ENCODE results near the gene SLC25A52.
"Not testable (repeated sequence)": the region's sequence is repeated elsewhere in the genome, so short reads cannot be mapped to it uniquely, and the experiment has no call there.

The SLC25A52 gene

GRCh38 chr18:31760695-31761094 is at the start of gene SLC25A52:
Gene SLC25A52 (minus strand): TSS chr18:31760880. CDS start chr18:31760661, 219 bp downstream.
- DNase-seq (ENCODE audit: low spot score): no peak

DNA sequence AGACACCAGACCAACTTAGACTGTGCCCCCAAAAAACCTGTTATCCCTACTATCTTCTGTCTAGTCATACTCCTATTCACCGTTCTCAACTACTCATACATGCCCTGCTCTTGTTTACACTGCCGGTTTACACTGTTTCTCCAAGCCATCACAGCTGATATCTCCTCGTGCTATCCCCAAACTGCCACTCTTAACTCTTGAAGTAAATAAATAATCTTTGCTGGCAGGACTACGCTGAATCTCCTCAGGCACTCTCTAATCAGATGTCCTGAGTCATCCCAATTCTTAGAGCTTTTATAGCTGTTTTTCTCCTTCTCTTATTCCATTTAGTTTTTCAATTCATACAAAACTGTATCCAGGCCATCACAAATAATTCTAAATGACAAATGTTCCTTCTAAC is 48.4 kb upstream of the SLC25A52 start:
- DNase-seq (ENCODE audit: low spot score): not testable (repeated sequence)

DNA sequence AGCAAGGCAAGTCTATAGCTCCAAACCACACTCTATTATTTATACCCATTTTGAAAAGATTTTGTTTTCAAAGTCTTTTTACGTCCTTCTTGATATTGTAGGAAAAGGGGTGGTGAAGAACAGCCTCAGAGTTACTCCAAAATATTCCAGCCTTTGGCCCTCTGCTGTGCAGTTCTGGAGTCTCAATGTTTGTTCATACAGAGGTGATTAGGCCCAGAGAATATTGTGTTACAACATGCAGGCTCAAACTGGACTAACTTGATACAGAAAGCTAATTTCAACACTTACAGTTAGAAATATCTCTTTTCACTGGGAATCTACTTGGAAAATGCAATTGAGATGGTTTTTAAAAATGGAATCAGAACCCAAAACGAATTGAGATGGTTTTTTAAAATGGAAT is 40.4 kb upstream of the SLC25A52 start:
- DNase-seq (ENCODE audit: low spot score): no peak

GRCh38 chr18:31799257-31799656 is 38.6 kb upstream of the SLC25A52 start:
- DNase-seq (ENCODE audit: low spot score): not testable (repeated sequence)

DNA sequence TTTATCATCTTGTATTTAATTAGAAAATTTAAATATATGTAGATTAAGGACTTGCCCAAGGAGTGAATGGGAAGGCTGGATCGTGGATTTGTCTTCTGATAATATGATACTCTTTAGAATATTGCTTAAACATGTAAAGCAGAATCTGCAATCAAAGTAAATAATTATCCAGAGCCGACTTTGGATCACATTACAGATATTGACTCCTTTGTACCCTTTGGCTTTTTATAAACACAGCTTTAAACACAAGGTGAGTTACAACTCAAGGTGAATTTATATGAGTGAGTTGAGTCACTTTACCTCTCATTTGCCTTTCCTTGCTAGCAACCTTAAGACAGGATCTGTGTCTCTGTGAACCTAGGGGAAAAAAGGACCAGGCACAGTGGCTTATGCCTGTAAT is 37.7 kb upstream of the SLC25A52 start:
- no peak for DNase-seq (ENCODE audit: low spot score)

GRCh38 chr18:31795747-31796146 is 35.1 kb upstream of the SLC25A52 start:
- DNase-seq (ENCODE audit: low spot score): no peak

DNA sequence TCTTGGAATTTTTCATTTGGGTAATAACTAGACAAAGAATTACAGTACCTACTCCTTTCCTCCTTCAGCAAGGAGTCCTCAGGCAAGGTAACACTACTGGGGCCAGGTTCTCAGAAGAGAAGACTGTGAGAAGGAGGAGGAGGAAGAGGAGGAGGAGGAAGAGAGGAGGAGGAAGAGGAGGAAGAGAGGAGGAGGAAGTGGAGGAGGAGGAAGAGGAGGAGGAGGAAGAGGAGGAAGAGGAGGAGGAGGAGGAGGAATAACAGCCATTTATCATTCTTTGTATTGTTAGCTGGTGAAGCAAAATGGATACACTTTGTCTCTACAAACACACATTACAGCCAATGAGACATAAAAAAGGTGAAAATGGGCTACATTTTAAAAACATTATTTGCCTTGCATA is 32.9 kb upstream of the SLC25A52 start:
- no peak for DNase-seq (ENCODE audit: low spot score)

DNA sequence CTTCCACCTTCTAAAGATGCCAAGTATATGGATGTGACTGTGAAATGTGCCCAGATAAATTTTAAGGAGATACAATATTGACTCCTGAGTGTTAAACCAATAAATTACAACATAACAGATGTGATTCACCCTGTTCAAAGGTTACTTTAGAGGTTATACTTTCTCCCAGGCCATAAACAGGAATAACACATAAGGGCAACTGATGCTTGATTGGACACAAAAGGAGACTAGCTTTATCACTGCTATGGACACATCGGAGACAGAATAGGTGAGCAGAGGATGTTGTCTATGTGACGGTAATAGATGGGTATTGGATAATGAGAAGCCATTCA is 31.9 kb upstream of the SLC25A52 start:
- no peak for DNase-seq (ENCODE audit: low spot score)

- DNase-seq (ENCODE audit: low spot score): no peak
Observed at GRCh38 chr18:31791817-31792579, 31.3 kb upstream of the SLC25A52 start.

DNA sequence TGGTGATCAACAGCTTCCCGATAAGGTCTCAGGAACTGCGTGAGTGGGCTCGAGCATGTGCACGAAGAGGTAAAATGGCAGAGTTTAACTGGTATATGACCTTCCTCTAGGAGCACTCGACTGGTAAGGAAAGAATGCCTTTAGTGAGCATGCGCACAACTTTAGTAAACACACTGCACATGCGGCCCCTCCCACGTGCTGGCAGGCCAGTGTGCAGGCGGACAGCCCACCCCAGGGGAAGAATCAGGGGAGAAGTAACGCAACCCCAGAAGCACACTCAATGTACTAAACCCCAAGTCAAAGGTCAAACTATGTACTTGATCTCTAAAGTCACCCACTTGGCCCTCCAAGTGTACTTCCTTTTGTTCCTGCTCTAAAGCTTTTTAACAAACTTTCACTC is 28.7 kb upstream of the SLC25A52 start:
- DNase-seq (ENCODE audit: low spot score): no peak

GRCh38 chr18:31783059-31783458 is 22.4 kb upstream of the SLC25A52 start:
- no peak for DNase-seq (ENCODE audit: low spot score)

GRCh38 chr18:31778391-31778950 is 17.8 kb upstream of the SLC25A52 start:
- no peak for DNase-seq (ENCODE audit: low spot score)

- DNase-seq (ENCODE audit: low spot score): no peak
Observed at GRCh38 chr18:31776093-31776492, 15.4 kb upstream of the SLC25A52 start.

DNA sequence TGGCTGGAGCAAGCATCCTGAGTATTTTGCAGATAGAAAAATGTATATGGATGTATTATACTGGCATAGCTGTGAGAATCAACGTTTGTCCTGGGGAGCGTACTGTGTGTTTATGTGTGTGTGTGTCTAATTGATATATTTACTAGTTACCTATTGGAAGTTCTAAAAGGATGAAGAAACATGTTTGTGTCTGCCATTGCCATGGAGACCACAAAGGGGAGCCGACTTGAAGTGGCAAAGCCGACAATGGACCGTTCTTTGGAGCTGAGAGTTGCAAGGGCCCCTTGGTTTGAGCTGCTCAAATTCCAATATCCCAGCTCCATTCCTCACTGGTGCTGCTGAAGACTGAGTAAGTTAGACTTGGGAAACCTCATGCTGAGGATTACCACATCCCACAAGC is 14.3 kb upstream of the SLC25A52 start:
- no peak for DNase-seq (ENCODE audit: low spot score)

DNA sequence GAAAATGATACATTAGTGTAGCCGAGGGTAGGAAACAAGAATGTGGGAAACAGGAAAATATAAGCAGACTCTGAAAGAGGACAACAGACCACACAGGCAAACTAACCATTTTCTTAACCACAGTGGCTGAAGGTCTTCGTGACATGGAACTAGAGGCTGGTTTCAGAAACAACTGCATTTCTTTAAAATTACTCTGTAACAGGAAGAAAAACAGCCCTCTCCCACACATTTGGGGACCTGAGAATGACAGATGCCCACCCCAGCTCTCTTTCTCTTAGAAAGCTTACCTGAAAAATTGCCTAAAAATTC is 13.8 kb upstream of the SLC25A52 start:
- no peak for DNase-seq (ENCODE audit: low spot score)

GRCh38 chr18:31773774-31774476 is 13.2 kb upstream of the SLC25A52 start:
- DNase-seq (ENCODE audit: low spot score): no peak

GRCh38 chr18:31772699-31773098 is 12.0 kb upstream of the SLC25A52 start:
- no peak for DNase-seq (ENCODE audit: low spot score)

- DNase-seq (ENCODE audit: low spot score): no peak
Observed at GRCh38 chr18:31750273-31750672, 10.4 kb downstream of the SLC25A52 start.

DNA sequence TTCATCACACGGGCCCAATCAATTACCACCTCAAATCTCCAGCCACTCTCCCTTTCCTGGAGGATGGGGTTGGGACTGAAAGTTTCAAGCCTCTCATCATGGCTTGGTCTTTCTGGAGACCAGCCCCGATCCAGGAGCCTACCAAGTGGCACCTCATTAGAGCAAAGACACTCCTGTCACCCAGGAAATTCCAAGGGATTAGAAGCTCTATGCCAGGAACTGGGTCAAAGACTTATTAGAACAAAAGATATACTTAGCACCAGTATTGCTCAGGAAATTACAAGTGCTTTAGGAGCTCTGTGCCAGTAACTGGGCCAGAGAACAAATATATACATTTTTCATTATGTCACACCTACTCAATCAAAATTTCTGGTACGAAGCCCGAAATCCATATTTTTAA is 14.3 kb downstream of the SLC25A52 start:
- DNase-seq (ENCODE audit: low spot score): no peak

GRCh38 chr18:31744321-31745067 is 16.2 kb downstream of the SLC25A52 start:
- DNase-seq (ENCODE audit: low spot score): no peak

GRCh38 chr18:31743600-31743999 is 17.1 kb downstream of the SLC25A52 start:
- DNase-seq (ENCODE audit: low spot score): not testable (repeated sequence)

GRCh38 chr18:31741097-31741735 is 19.5 kb downstream of the SLC25A52 start:
- DNase-seq (ENCODE audit: low spot score): no peak

Data from HuH-7 (cell line).